Thoracic aorta (tissue), 2 donors: ENCODE results near the gene UBE2H. TPM values are rescaled to one million over a fixed set of nuclear protein-coding genes. Genes with fewer than 3 reads are reported as not detected.
A peak's percentile ranks its signal among the peaks of the same experiment; 100 is the strongest.

ENCODE experiments used
- ATAC-seq: fragments of 150-250 bp; one replicate; pipeline ENCODE4 v1.8.0; 2017; ENCODE audit warnings: low read depth; ENCODE audit not compliant: insufficient number of reproducible peaks, low FRiP score
- DNase-seq: peaks from one replicate; pipeline ENCODE4 v3.0.0-alpha.2; 2020; ENCODE audit warnings: low spot score
- H3K27ac ChIP-seq, 2 donors: fragments of 200-600 bp; sonication (generic); 1 replicate in 1 of 2; 2 replicates in 1 of 2; pipeline ENCODE4 v1.5.1; 2016; ENCODE audit warnings: mild to moderate bottlenecking in 2 of 2, moderate library complexity in 2 of 2
- H3K27me3 ChIP-seq: fragments of 200-600 bp; sonication (generic); replicated peaks from 2 replicates; pipeline ENCODE4 v1.6.0; 2016; ENCODE audit warnings: mild to moderate bottlenecking; ENCODE audit not compliant: insufficient read depth
- H3K36me3 ChIP-seq: fragments of 200-600 bp; sonication (generic); one replicate; pipeline ENCODE4 v1.5.1; 2016
- H3K4me1 ChIP-seq, 2 donors: fragments of 200-600 bp; sonication (generic); 1 replicate in 1 of 2; 2 replicates in 1 of 2; pipeline versions ENCODE4 v1.5.1 to v1.6.0; 2016; ENCODE audit warnings: low read depth in 2 of 2, mild to moderate bottlenecking in 1 of 2; ENCODE audit not compliant: control insufficient read depth in 1 of 2
- H3K4me3 ChIP-seq: fragments of 200-600 bp; sonication (generic); 2 replicates; pipeline ENCODE4 v1.5.1; 2016; ENCODE audit warnings: mild to moderate bottlenecking
- H3K9me3 ChIP-seq: fragments of 200-600 bp; sonication (generic); 2 replicates; pipeline ENCODE4 v1.5.1; 2016
- CTCF ChIP-seq: fragments of 200-600 bp; sonication (generic); IDR thresholded peaks from one replicate; pipeline ENCODE4 v1.5.1; 2019; ENCODE audit warnings: antibody characterized with exemption
- total RNA-seq, 2 donors: library from RNA; depleted of rRNA; stranded (reverse); fragments of >200 nt; gene quantifications; one replicate each; pipeline versions ENCODE4 v1.1.0 to v1.2.3, GENCODE V29; 2016

The UBE2H gene
- total RNA-seq, 2 donors from 2014 or later: 136 to 158 TPM

GRCh38 chr7:129859183-129859582 lies 93.6 kb downstream of the UBE2H start:
- Histone ChIP-seq H3K36me3 (no peaks in the 10 kb centered on the region), H3K27me3 (no peaks in the 10 kb centered on the region), H3K4me3 (peak overlapping the region; percentile 10), H3K27ac (peak overlapping the region; percentile 92 to 96), H3K9me3 (no peaks in the 10 kb centered on the region), H3K4me1 (peaks cover 86 to 98% of the 10 kb centered on the region in 2 donors)
- DNase-seq (no peak), ATAC-seq (no peak)
- no peak for TF ChIP-seq CTCF

- peak overlapping the region; percentile 92 to 96 for H3K27ac ChIP-seq
- no peak for DNase-seq
Measured at GRCh38 chr7:129858490-129858889, 94.3 kb downstream of the UBE2H start.

GRCh38 chr7:129857313-129857712 lies 95.4 kb downstream of the UBE2H start:
- Histone ChIP-seq H3K27ac (peak overlapping the region; percentile 92 to 96), H3K27me3 (no peaks in the 10 kb centered on the region), H3K9me3 (no peaks in the 10 kb centered on the region), H3K4me3 (no peak overlapping the region), H3K36me3 (no peaks in the 10 kb centered on the region), H3K4me1 (peaks cover 87 to 100% of the 10 kb centered on the region in 2 donors)
- DNase-seq (no peak), ATAC-seq (no peak)
- TF ChIP-seq CTCF: no peak

More at GRCh38 chr7:129858490-129858889, 94.3 kb downstream of the UBE2H start:
- Histone ChIP-seq H3K27me3 (no peaks in the 10 kb centered on the region), H3K4me3 (peak overlapping the region; percentile 10), H3K9me3 (no peaks in the 10 kb centered on the region), H3K36me3 (no peaks in the 10 kb centered on the region), H3K4me1 (peaks cover 87 to 100% of the 10 kb centered on the region in 2 donors)
- no peak for ATAC-seq
- no peak for TF ChIP-seq CTCF

- peak overlapping the region; percentile 92 to 96 for H3K27ac ChIP-seq
- ATAC-seq (no peak), DNase-seq (no peak)
- H3K9me3 ChIP-seq: no peaks in the 10 kb centered on the region
- H3K4me3 ChIP-seq: no peak overlapping the region
- H3K4me1 ChIP-seq: peaks cover 76 to 89% of the 10 kb centered on the region in 2 donors
- no peaks in the 10 kb centered on the region for H3K36me3 ChIP-seq
- TF ChIP-seq CTCF: no peak
- no peaks in the 10 kb centered on the region for H3K27me3 ChIP-seq
Measured at GRCh38 chr7:129855935-129856717, 96.6 kb downstream of the UBE2H start.

GRCh38 chr7:129855234-129855673 lies 97.5 kb downstream of the UBE2H start:
- no peak for TF ChIP-seq CTCF
- Histone ChIP-seq H3K36me3 (no peaks in the 10 kb centered on the region), H3K4me3 (no peak overlapping the region), H3K4me1 (peaks cover 67 to 80% of the 10 kb centered on the region in 2 donors), H3K27me3 (no peaks in the 10 kb centered on the region), H3K27ac (peak overlapping the region; percentile 62 to 96), H3K9me3 (no peaks in the 10 kb centered on the region)
- ATAC-seq: no peak
- DNase-seq: no peak
